ENCODE measurements around the gene NR2E1.

The NR2E1 gene

DNA sequence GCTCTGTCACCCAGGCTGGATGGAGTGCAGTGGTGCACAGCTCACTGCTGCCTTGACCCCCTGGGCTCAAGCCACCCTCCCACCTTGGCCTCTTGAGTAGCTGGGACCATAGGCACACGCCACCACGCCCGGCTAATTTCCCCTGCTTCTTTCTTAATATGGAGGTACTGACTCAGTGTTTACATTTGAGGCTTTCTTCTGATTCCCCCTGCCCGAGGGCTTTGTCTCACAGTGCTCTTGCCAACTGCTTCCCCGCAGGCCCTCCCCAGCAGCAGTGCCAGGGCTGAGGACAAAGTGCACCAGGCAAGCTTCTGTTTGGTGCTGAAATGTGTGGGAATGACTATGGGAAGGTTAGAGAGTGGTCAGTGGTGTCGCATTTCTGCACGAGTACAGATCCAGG, 34.8 kb downstream of the NR2E1 start:
- H3K4me3 ChIP-seq (ENCODE audit: low read depth, low read length) = no peak overlapping the region
- in situ Hi-C loops (cut with HindIII; ENCODE audit: low sequenced_read_pairs) = loop anchor here (5.0 kb wide), 1 partner anchor 48 kb away; no protein-coding TSS in a partner anchor
- TF ChIP-seq, protein P1, sequence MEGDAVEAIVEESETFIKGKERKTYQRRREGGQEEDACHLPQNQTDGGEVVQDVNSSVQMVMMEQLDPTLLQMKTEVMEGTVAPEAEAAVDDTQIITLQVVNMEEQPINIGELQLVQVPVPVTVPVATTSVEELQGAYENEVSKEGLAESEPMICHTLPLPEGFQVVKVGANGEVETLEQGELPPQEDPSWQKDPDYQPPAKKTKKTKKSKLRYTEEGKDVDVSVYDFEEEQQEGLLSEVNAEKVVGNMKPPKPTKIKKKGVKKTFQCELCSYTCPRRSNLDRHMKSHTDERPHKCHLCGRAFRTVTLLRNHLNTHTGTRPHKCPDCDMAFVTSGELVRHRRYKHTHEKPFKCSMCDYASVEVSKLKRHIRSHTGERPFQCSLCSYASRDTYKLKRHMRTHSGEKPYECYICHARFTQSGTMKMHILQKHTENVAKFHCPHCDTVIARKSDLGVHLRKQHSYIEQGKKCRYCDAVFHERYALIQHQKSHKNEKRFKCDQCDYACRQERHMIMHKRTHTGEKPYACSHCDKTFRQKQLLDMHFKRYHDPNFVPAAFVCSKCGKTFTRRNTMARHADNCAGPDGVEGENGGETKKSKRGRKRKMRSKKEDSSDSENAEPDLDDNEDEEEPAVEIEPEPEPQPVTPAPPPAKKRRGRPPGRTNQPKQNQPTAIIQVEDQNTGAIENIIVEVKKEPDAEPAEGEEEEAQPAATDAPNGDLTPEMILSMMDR (IDR thresholded peaks at IDR 0.05; ENCODE audit: low read depth, low read length, missing control alignments) = no peak
- DNase-seq (ENCODE audit: low read depth) = peak; percentile 62

DNA sequence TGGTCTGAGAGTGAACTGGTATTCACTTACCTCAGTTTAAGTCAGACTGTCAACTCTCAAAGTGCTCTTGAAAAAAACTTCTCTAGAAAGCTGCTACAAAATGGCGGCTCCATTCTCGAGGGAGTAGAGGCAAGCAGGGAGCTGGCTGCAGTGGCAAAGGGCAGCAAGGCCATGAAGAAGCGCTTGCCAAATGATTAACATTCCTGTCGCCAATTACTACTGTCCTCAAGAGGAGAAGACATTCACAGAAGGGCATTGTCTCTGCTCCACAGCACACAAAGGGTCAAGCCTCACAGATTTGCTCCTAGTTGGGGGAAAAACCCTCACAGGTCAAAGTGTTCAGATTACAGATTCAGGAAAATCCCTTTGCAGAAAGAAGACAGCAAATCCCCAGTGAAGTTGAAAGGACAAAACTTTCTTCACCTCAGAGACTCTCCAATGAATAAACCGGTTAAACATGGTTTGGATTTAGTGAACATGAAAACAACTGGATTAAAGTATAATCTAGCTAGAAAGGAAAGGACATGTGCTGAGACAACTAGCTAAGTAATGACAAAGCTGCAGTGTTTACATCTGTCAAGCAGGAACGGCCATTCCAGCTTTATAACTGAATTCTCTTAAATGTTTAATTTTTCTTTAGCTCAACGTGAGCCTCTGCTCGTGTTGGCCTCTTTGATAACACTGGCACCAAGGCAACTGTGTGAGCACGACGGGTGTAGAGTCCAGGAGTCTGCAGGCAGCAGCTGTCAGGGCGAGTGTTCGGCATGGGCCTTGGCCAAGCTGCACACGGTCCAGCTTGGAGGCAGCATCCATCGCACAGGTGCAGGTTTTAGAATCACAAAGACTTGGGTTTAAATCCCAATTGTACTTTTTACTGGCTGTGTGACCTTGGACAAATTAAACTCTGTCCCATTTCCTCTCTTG, 37.6 kb downstream of the NR2E1 start:
- TF ChIP-seq, protein P1 (IDR thresholded peaks at IDR 0.05; ENCODE audit: low read depth, low read length, missing control alignments) = no peak
- H3K4me3 ChIP-seq (ENCODE audit: low read depth, low read length) = no peak overlapping the region
- no peak for DNase-seq (ENCODE audit: low read depth)
- in situ Hi-C loops (cut with HindIII; ENCODE audit: low sequenced_read_pairs) = loop anchor here (5.0 kb wide), 1 partner anchor 51 kb away; no protein-coding TSS in a partner anchor

DNA sequence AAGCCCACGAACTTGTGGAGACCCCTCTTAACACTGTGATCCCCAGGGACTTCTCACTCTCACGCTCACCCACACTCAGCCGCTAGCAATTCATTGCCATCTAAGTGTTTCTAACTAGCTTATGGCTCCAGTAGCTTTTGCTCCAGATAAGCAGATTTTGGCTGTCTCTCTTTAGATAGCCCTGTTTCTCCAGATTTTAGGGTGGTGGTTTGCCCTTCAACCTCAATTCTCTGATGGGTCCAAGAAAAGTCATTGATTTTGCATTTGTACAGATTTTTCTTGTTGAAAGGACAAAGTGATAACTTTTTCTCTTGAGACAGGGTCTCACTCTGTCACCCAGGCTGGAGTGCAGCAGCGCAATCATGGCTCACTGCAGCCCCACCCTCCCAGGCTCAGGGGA, 41.2 kb downstream of the NR2E1 start:
- in situ Hi-C loops (cut with HindIII; ENCODE audit: low sequenced_read_pairs) = no loop called here
- no peak for DNase-seq (ENCODE audit: low read depth)
- H3K4me3 ChIP-seq (ENCODE audit: low read depth, low read length) = no peak overlapping the region
- TF ChIP-seq, protein P1 (IDR thresholded peaks at IDR 0.05; ENCODE audit: low read depth, low read length, missing control alignments) = no peak

DNA sequence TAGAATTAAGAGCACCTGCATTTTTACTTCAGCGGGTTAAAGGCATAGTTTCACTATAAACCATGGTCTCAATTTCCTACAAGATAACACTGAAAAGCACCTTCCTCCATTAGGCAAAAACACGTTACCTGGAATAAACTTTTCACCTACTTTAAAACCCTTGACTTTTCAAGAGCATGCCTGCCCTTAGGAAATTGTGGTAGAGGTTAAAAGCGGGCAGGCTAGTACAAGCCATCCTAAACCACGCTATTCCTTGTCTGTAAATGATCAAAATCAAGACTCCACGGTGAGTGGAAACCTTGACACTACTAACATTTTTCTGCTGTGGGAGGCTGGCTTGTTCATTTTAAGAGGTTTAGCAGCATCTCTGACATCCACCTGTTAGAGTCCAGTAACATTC, 43.9 kb downstream of the NR2E1 start:
- in situ Hi-C loops (cut with HindIII; ENCODE audit: low sequenced_read_pairs) = no loop called here
- no peak overlapping the region for H3K4me3 ChIP-seq (ENCODE audit: low read depth, low read length)
- TF ChIP-seq, protein P1 (IDR thresholded peaks at IDR 0.05; ENCODE audit: low read depth, low read length, missing control alignments) = no peak
- no peak for DNase-seq (ENCODE audit: low read depth)

DNA sequence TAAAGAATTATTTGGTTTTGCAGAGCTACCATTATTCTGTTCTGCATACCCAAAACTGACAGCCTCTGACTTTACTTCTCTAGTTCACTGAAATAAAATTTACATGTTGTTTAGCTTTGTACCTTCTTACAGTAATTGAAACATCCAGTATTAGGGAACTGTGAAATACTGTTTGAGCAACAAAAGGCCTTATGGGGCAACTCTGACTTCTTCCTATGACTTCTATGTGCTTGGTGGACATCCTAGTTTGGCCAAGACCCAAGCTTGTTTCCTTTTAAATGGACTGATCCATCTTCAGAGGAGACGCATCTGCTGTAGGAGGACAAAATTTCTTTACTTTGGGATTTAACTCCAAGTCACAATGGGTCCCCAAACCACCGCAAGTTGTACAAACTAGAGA, 44.7 kb downstream of the NR2E1 start:
- H3K4me3 ChIP-seq (ENCODE audit: low read depth, low read length) = no peak overlapping the region
- TF ChIP-seq, protein P1 (IDR thresholded peaks at IDR 0.05; ENCODE audit: low read depth, low read length, missing control alignments) = no peak
- in situ Hi-C loops (cut with HindIII; ENCODE audit: low sequenced_read_pairs) = no loop called here
- DNase-seq (ENCODE audit: low read depth) = no peak

DNA sequence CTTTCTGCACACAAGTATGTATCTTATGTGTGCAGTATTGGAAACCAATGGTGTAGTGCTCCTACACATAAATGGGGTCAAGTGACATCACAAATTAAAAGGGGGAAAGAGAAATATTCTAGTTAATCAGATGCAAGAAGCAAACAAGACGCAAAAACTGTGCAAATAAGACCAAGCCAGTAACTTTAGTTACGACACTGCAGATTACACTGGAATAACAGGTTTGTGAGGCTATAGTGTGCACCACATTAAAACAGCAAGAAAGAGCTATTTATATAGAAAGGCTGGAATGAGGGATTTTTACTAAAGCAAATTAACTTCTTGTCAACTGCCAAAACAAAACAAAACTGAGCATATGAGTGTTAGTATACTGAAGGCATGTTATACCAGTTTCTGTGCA, 45.8 kb downstream of the NR2E1 start:
- in situ Hi-C loops (cut with HindIII; ENCODE audit: low sequenced_read_pairs) = no loop called here
- TF ChIP-seq, protein P1 (IDR thresholded peaks at IDR 0.05; ENCODE audit: low read depth, low read length, missing control alignments) = no peak
- DNase-seq (ENCODE audit: low read depth) = no peak
- H3K4me3 ChIP-seq (ENCODE audit: low read depth, low read length) = no peak overlapping the region

All from astrocyte of the cerebellum (primary cell).